ENCODE results near the gene CCDC127. TPM values are rescaled to one million over a fixed set of nuclear protein-coding genes. Genes with fewer than 3 reads are reported as not detected.
"Not testable (repeated sequence)": the region's sequence is repeated elsewhere in the genome, so short reads cannot be mapped to it uniquely, and the experiment has no call there.

Gene CCDC127
- total RNA-seq, 1 donor from 2014 or later: 10.1 TPM

- no peaks in the 10 kb centered on the region for H3K4me1 Mint-ChIP-seq (ENCODE audit: low read depth)
- no peak overlapping the region for H3K27ac Mint-ChIP-seq
- DNase-seq (ENCODE audit: low spot score, unreplicated experiment): no peak
- H3K27me3 Mint-ChIP-seq: no peaks in the 10 kb centered on the region
- H3K36me3 Mint-ChIP-seq (ENCODE audit: insufficient read depth): peaks cover 5% of the 10 kb centered on the region
- TF ChIP-seq, protein P1, sequence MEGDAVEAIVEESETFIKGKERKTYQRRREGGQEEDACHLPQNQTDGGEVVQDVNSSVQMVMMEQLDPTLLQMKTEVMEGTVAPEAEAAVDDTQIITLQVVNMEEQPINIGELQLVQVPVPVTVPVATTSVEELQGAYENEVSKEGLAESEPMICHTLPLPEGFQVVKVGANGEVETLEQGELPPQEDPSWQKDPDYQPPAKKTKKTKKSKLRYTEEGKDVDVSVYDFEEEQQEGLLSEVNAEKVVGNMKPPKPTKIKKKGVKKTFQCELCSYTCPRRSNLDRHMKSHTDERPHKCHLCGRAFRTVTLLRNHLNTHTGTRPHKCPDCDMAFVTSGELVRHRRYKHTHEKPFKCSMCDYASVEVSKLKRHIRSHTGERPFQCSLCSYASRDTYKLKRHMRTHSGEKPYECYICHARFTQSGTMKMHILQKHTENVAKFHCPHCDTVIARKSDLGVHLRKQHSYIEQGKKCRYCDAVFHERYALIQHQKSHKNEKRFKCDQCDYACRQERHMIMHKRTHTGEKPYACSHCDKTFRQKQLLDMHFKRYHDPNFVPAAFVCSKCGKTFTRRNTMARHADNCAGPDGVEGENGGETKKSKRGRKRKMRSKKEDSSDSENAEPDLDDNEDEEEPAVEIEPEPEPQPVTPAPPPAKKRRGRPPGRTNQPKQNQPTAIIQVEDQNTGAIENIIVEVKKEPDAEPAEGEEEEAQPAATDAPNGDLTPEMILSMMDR (IDR thresholded peaks at IDR 0.05; ENCODE audit: unreplicated experiment): no peak
- no peaks in the 10 kb centered on the region for H3K9me3 Mint-ChIP-seq (ENCODE audit: low read depth)
- no peak overlapping the region for H3K4me3 Mint-ChIP-seq (ENCODE audit: low read depth)
Measured at GRCh38 chr5:199197-199949, 18.6 kb downstream of the CCDC127 start.

DNA sequence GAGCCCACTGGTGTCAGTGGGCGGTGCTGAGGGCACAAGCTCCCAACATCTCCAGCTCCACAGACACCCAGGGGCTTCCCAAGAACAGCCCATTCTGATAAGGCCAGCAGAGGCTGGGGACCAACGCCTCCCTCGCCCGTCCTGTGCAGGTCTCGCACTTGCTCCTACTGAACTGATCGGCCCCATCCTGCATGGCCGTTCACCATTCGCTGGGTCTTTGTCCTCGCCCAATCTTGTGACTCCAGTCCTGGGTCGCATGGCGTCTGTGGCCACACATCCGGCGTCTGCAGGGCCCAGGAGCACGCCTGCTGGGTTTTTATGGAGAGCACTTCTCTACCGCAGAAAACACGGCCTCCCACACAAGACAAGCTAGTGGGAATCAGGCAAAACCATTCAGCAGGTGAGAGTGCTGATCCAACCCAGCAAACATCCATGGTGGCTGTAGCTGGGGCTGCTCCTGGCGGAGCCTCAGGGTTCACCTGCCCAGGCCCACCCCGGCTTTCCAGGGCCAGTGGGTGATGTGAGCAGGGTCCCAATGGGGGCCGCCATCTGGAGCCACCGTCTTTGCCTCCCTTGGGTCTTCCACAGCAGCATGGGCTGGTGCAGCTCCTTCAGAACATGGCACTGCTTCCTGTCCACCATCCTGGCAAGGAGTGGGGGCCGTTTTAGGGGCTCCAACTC lies 19.3 kb downstream of the CCDC127 start:
- TF ChIP-seq, protein P1 (IDR thresholded peaks at IDR 0.05; ENCODE audit: unreplicated experiment): no peak
- no peak for DNase-seq (ENCODE audit: low spot score, unreplicated experiment)
- Mint-ChIP-seq H3K36me3 (ENCODE audit: insufficient read depth) (peaks cover 5% of the 10 kb centered on the region), H3K9me3 (ENCODE audit: low read depth) (no peaks in the 10 kb centered on the region), H3K27ac (no peak overlapping the region), H3K4me1 (ENCODE audit: low read depth) (no peaks in the 10 kb centered on the region), H3K27me3 (no peaks in the 10 kb centered on the region), H3K4me3 (ENCODE audit: low read depth) (no peak overlapping the region)

DNA sequence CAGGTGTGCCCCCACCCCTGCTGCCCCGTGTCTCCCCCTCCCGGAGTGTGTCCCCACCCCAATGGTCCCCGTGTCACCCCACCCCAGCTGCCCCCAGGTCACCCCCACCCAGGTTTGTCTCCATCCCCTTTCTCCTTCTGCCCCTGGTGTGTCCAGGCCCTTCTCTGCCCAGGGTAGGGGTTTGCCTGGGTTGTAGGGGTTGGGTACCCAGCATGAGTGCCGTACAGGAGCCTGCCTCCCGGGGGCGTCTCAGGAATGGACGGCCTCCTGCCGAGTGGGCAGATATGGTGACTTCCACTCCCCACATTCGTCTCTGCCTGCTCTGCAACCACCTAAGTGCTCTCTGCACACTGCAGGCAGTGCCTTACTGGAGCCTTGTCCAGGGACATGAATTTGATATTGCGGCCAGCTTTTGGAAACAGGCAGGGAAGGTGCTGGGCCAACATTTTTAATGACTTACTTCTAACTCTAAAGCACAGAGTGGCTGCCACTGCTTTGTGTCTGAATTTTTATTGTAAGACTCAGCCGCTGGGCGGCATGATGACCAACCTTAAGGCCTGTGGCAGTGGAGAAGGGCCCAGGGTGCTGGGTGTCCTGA lies 20.0 kb downstream of the CCDC127 start:
- no peaks in the 10 kb centered on the region for H3K27me3 Mint-ChIP-seq
- TF ChIP-seq, protein P1 (IDR thresholded peaks at IDR 0.05; ENCODE audit: unreplicated experiment): no peak
- H3K4me3 Mint-ChIP-seq (ENCODE audit: low read depth): no peak overlapping the region
- DNase-seq (ENCODE audit: low spot score, unreplicated experiment): no peak
- no peak overlapping the region for H3K27ac Mint-ChIP-seq
- peaks cover 2% of the 10 kb centered on the region for H3K36me3 Mint-ChIP-seq (ENCODE audit: insufficient read depth)
- H3K9me3 Mint-ChIP-seq (ENCODE audit: low read depth): no peaks in the 10 kb centered on the region
- no peaks in the 10 kb centered on the region for H3K4me1 Mint-ChIP-seq (ENCODE audit: low read depth)

DNA sequence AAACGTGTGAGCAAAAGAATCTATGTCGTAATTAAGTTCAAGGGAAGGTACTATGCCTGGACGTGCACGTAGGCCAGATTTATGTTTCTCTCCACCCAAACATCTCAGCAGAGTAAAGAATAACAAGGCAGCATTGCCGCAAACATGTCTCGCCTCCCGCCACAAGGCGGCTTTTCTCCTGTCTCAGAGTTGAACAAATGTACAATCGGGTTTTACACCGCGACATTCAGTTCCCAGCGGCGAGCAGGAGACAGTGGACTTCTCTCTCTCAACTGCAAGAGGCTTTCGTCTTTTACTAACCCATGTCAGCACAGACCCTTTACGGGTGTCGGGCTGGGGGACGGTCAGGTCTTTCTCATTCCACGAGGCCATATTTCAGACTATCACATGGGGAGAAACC lies 20.9 kb downstream of the CCDC127 start:
- not testable (repeated sequence) for H3K27me3 Mint-ChIP-seq; H3K27ac Mint-ChIP-seq; H3K36me3 Mint-ChIP-seq (ENCODE audit: insufficient read depth); DNase-seq (ENCODE audit: low spot score, unreplicated experiment); H3K4me3 Mint-ChIP-seq (ENCODE audit: low read depth); H3K9me3 Mint-ChIP-seq (ENCODE audit: low read depth); H3K4me1 Mint-ChIP-seq (ENCODE audit: low read depth)

DNA sequence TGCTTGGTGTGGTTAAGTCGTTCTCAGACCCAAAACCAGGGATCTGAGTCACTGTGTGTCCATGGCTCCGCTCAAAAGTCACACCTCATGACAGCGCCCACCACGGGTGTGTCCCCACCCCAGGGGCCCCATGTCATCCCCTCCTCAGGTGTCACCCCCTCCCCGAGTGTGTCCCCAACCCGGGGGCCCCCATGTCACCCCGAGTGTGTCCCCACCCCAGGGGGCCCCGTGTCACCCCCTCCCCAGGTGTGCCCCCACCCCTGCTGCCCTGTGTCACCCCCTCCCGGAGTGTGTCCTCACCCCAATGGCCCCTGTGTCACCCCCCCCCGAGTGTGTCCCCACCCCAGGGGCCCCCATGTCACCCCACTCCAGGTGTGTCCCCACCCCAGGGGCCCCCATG lies 21.6 kb downstream of the CCDC127 start:
- Mint-ChIP-seq H3K9me3 (ENCODE audit: low read depth) (no peaks in the 10 kb centered on the region), H3K27me3 (no peaks in the 10 kb centered on the region), H3K4me3 (ENCODE audit: low read depth) (no peak overlapping the region), H3K4me1 (ENCODE audit: low read depth) (no peaks in the 10 kb centered on the region), H3K27ac (no peak overlapping the region), H3K36me3 (ENCODE audit: insufficient read depth) (no peaks in the 10 kb centered on the region)
- TF ChIP-seq, protein P1 (IDR thresholded peaks at IDR 0.05; ENCODE audit: unreplicated experiment): no peak
- DNase-seq (ENCODE audit: low spot score, unreplicated experiment): no peak
